HG02588 (cell line): ENCODE results near the gene TWNK.
A peak's percentile ranks its signal among the peaks of the same experiment; 100 is the strongest.

Experiments used
- ATAC-seq: cut with Tn5 transposase; IDR thresholded peaks from one replicate; pipeline ENCODE4 v1.9.1; 2021; ENCODE audit warnings: mild to moderate bottlenecking, moderate library complexity; ENCODE audit not compliant: unreplicated experiment

TWNK gene

DNA sequence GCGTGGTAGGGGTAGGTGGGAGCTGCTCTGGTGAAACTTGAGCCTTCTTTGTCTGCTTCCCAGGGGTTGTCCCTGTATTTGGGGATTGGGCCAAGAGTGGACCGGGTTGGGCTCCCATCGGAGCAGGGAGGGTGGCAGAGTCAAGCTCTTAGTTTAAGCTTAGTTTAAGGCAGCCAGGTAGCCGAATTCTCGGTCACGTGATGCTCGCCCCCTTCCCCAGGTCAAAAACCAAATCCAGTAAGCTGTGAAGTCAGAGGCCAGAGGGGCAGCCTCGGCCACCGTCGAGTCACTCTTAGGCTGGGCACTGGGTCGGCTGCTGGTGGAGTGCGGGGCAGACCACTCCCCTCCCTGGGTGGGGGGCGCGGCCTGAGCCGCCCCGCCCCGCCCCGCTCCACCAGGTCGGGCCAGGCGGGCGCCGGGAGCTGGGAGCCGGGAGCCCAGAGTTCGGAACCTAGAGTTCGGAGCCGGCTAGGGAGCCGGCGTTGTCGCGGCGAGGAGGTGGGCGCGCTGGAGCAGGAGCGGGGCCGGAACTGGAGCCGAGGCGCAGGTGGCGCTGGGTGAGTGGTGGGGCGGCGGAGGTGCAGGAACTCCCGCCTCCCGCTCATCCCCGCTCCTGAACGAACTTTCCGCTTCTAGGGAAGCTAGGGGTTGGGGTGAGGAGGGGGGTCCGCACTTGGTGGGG, 9.5 kb downstream of the TWNK start:
- no peak for ATAC-seq

DNA sequence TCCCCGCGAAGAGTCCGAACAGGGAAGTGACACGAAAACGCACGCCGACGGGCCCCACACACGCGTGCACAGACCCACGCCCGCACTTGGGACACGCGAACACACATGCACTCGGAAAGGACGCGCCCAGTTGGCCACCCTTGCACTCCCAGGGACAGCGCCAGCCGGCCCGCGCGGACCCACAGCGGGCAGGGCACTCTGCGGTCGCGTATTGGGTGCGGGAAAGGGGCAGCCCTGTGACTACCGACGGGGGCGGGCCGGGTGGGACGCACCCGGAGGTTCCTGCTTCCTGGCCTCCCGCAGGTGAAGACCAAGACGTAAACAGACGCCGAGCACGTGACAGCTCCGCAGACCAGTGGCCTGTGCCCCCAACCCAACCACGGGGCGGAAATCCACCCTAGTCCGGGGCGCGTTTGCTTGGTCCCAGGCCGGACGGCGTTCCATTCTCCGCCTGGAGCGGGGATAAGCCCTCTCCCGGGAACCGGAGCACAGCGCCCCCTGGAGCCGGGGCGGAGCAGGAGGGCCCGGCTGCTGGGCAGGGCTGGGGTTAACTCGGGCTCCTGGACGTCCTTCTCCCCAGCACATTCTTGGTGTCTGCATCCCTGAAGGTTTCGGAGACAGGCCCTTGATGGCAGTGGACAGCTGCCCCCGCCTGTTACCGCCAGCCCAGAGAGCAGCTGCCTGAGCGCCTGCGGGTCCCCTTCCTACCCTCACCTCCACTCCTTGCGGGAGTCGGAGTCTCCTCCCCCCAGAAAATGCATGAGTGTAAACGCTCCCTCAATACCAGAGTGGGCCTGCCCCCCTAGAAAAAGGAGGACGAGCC, 10.2 kb downstream of the TWNK start:
- ATAC-seq = peak; percentile 31

DNA sequence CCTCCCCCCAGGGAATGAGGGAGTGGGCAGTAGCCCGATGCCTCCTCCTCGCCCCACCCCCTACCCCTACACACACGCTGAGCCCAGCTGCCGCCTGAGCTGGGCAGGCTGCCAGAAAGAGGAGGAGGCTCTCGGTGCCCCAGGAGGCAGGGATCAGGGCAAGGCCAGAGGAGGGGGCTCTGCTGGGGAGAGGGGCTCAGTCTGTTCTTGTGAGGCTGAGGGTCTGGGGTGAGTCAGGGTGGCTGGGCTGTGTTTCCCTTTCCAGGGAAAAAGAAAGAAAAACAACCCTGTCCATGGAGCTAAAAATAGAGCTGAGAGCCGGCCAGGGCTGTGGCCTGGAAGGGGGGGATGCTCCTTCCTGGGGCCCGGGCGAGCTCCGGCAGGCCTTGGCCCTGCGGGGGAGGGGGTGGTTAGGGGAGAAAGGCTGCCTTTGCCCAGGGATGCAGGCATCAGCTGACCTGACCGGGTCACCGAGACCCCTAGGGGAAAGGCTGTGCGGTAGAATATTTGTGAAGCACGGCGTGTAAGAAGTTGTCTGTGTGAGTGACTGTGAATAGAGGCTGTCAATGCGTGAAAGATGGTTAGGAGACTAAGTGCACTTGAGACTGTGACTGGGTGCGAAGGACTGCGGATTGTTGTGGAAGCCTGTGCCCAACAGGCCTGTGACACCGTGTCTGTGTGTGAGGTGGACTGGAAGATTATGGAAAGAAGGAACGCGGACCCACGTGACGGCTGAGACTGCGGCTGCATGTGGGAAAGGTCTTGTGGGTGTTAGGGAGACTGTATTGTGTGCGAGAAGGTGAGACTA, 11.0 kb downstream of the TWNK start:
- peak; percentile 26 for ATAC-seq

DNA sequence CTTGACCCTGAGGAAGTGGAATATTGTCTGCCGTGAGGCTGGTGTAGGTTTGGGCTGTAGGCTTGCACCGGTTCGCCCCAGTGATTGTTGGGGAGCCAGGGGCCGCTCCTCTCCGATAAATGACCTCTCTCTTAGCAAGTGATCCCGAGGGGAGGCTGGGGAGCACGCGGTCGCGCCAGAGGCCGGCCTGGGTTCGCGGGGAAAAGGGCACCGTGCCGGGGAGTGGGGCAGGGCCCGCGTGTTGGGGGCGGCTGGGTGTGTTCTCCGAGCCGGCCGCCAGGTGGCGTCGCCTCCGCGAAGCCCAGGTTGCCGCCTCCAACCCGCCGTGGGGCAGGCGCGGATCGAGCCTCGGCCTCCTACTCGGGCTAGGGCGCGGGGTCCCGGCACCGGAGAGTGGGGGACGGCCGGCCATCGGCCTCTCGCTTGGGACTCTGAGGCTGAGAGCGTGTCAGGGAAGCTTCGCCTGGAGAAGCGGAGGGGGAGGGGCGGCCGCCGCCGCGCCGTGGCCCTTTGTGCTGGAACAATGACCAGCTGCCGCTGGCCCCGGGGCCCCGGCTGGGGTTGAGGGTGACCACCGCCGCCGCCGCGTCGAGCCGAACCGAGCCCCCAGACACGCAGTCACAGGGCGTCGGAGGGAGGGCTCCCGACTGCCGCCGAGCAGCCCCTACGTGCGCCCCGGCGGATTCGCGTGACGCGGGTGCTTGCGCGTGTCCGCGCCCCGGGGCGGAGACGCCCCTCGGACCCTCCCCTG, 11.8 kb downstream of the TWNK start:
- peak; percentile 47 for ATAC-seq

DNA sequence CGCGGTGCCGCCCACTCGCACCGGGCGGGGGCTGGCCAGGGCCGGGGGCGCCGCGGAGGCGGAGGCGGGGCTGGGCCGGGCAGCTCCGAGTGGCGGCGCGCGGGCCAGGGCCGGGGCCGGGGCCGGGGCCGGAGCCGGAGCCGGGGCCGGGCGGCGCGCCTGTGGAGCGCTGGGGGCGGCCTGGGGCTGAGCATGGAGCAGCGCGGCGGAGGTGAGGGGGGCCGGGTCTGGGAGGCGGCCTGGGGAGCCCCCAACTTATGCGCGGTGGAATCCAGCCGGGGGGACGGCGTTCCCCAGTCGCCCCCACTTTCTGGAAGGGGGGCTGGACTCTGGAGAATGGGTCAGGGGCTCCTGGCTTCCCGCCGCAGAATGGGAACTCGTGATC, 12.4 kb downstream of the TWNK start, which contains the start of gene LZTS2:
LZTS2 (plus strand) TSS at position 67 of the 385 bp plus-strand sequence. CDS start 2,731 bp downstream, outside the sequence.
- ATAC-seq = no peak

DNA sequence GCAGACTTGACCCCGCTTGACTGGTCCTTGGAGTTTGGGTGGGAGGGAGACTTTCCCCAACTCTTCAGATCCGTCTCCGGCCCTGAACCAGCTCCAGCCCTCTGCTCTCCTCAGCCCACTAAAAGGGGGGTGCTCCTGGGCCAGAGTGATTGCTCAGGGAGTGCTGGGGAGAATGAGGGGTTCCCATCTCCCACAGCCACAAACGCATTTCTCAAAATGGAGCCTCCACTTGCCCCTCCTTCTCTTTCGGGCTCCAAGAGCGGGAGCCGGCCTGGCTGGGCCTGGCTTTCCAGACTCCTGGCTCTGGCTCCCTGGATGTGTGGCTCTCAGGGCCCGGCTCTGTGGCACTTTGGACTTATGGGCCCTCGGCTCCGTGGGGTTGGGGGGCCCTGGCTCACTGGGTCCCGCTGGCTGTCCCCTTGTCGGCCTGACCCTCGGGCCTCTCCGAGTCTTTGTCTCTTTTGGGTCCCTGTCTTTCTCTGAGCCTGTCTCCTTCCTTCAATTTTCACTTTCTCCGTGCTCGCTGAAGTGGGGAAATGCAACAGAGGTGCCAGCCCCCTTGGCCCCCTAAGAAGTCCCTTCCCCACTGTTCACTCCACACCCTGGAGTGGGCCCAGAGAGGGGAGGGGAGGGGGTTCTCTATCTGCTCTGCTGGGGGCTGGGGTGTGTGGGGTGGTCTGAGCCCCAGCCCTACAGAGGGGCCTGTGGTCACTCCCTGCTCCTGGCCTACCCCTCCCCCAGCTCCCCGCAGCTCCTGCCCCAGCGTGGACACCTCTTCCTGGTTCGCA, 13.0 kb downstream of the TWNK start:
- ATAC-seq = no peak

DNA sequence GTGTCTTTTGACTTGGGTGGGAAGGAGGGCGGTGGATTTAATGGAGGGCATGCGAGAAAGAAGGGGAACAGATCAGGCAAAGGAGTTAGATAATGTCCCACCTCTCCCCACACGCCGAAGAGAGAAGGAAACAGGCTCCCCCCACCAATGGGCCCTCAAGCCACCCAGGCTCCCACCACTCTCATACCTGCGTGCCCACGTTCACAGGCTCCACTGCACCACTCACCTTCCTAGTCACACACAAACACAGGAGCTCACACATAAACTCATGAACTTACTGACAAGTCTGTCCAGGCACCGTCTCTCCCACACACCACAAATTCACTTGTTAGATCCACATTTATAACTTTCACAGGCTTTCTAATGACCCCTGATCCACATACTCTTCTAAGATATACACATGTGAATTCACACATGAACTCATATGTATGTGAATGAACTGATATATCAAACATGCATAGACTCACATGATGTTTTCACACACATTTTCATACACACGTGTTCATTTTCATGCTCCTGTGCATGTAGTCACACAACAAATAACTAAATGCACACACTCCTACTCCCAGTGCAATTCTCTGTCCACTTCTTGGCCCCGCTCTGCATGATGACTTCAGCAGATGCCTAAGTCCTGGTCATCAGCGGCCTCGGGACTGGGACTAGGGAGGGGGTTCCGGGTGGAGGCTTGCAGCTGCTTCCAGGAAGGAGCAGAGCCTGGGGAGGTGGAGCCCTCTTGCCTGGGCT, 13.7 kb downstream of the TWNK start:
- no peak for ATAC-seq

DNA sequence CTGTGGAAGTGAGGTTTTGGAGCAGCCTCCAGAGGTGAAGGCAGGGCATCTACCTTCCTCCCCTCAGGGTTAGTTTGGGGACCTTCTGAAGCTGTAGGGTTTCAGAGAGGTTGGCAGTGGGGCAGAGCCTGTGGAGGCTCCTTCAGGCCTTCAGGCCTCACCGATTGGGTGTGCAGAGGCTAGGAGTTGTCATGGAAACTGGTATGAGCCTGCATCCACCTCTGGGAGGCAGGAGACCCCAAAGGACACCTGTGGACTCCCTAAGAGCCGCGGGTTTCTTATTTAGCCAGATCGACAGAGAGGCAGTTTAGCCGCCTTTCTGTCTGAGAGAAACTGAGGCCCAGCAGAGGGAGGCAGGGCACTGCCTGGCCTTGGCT, 14.3 kb downstream of the TWNK start:
- ATAC-seq = no peak

DNA sequence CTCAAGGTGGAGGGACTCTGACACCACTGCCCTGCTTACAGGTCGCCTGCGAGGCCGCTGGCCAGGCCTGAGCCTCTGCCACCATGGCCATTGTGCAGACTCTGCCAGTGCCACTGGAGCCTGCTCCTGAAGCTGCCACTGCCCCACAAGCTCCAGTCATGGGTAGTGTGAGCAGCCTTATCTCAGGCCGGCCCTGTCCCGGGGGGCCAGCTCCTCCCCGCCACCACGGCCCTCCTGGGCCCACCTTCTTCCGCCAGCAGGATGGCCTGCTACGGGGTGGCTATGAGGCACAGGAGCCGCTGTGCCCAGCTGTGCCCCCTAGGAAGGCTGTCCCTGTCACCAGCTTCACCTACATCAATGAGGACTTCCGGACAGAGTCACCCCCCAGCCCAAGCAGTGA, 15.1 kb downstream of the TWNK start:
- ATAC-seq = no peak

DNA sequence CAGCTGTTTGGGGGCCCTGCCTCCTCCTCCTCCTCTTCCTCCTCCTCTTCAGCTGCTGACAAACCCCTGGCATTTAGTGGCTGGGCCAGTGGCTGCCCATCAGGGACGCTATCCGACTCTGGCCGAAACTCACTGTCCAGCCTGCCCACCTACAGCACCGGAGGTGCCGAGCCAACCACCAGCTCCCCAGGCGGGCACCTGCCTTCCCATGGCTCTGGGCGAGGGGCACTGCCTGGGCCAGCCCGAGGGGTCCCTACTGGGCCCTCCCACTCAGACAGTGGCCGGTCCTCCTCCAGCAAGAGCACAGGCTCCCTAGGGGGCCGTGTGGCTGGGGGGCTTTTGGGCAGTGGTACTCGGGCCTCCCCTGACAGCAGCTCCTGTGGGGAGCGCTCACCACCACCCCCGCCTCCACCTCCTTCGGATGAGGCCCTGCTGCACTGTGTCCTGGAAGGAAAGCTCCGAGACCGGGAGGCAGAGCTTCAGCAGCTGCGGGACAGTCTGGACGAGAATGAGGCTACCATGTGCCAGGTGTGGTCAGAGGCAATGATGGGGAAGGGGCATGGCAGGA, 16.4 kb downstream of the TWNK start:
- ATAC-seq = no peak

DNA sequence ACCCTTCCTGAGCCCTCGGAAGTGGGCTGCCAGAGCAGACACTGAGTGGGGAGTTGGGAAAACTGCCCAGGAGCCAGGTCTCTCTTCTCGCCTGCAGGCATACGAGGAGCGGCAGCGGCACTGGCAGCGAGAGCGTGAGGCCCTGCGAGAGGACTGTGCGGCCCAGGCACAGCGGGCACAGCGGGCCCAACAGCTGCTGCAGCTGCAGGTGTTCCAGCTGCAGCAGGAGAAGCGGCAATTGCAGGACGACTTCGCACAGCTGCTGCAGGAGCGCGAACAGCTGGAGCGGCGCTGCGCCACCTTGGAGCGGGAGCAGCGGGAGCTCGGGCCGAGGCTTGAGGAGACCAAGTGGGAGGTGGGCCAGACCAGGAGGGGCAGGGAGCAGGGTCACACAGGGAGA, 18.0 kb downstream of the TWNK start:
- no peak for ATAC-seq

DNA sequence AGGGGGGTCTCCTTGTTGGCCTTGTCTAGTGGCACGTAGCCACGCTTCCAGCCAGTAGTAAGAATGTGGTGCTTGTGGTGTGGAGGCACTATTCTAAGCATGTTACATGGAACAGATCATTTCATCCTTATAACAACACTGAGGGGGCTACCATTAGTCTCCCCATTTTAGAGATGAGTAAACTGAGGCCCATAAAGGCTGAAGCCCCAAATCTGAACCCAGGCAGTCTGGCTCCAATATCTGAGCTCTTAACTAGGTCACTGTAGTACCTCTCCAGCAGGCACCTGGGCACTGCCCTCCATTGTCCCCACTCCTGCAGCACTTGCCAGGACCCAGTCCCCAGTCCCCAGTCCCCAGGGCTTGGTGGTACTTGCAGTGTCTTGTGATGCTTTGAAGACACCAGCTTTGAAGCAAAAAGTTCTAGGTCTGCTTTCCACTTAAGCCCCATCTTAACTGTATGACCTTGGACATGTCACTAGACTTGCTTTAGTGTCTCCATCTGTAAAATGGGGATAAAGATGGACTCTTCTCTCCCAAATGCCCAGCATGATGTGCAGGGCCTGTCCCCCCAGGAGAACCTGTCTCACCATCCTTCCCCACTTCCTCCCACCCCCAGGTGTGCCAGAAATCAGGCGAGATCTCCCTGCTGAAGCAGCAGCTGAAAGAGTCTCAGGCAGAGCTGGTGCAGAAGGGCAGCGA, 18.7 kb downstream of the TWNK start:
- no peak for ATAC-seq

DNA sequence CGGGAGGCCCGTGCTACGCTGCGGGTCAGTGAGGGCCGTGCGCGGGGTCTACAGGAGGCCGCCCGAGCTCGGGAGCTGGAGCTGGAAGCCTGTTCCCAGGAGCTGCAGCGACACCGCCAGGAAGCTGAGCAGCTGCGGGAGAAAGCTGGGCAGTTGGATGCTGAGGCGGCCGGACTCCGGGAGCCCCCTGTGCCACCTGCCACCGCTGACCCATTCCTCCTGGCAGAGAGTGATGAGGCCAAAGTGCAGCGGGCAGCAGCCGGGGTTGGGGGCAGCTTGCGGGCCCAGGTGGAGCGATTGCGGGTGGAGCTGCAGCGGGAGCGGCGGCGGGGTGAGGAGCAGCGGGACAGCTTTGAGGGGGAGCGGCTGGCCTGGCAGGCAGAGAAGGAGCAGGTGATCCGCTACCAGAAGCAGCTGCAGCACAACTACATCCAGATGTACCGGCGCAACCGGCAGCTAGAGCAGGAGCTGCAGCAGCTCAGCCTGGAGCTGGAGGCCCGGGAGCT, 19.3 kb downstream of the TWNK start:
- no peak for ATAC-seq

DNA sequence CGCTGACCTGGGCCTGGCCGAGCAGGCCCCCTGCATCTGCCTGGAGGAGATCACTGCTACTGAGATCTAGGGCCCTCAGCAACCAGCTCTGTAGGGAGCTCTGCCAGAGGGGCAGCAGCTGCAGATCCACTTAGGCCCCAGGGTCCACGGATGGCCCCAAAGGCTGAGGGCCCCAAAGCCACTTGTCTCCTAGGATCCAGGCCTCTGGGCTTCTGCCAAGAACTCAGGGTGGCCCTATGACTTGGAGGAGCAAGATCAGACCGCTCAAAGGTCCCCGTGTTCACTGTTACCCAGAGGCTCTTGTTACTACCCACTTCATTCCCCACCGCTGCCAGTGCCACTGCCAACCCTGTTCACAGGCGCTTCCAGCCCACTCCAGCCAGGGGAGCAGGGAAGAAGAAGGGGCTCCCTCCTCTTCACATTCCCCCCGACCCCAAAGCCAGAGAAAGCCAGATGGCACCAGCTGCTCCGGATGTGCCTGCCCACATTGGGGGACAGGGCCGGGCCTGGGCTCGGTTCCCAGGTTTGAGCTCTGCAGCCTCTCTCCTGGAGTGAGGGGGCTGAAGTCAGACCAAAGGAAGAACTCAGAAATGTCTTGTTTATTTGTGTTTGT, 19.9 kb downstream of the TWNK start:
- no peak for ATAC-seq

DNA sequence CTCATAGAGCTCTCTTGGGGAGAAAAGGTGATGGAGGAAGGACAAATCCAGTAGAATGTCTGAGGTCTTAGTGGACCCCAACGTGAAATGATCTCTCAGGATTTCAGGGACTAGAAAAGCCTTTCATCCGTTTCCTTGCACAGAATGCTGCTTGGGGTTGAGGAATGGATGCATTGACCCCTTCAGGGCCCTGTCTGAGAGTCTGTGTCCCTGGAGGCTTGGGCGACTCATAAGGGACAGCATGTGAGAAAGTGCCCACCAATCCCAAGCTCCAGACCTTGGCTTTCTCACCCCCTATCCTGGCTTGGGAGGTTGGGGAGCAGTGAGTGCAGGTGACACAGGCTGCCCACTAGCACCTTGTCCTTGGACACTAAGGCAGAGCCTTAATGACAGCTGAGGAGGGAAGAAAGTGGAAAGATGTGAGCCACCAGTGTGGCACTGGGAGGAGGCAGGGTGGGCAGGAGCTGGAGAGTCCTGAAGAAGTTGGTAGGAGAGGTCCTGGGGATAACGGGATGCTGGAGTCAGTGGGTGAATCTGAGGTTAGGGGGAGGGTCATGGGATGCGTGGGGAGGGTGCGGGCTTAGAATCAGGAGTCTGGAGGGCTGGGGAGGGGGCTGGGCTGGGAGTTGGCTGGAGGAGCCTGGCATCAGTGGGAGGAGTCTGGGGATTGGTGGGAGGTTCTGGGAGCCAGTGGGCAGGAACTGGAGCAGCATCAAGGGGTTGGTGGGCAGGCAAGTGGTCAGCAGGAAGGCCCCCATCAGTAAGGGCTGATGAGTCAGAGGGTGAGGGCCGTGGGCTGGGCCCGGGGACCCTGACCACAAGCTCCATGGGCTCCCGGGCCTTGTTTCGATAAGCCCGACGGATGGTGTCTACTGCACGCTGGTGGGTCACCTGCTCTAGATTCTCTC, 20.8 kb downstream of the TWNK start:
- no peak for ATAC-seq

DNA sequence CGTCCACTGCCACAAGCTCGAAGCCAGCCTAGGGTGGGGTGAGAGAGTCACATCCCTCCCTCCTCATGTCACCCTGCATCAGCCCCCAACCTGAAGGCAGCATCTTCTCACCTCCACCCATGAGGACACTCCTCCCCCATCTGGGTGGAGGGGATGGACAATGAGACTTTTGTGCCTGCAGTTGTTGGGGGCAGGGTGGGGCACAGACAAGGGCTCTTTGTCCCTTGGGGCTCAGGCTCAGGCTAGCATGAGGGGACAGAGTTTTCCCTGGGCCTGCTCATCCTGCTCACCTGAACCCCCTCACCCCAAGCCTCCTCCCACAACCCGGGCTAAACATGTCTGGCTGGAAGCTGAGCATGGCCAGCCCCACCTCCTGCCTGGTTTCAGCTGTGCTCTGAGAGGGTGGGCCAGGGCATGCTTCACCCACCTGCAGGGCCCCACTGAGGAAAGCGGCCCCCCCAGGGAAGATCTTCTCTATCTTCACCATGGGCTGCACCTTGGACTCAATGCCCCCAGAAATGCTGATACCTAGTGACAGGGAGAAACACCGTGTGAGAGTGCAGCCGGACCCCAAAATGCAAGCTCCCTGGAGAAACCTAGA, 21.6 kb downstream of the TWNK start:
- no peak for ATAC-seq
